HPDE6-E6E7 (cell line): Measurements from ENCODE around the gene PCBP2.
A peak's percentile ranks its signal among the peaks of the same experiment; 100 is the strongest.
"Not testable (repeated sequence)": the region's sequence is repeated elsewhere in the genome, so short reads cannot be mapped to it uniquely, and the experiment has no call there.

Source experiments
- DNase-seq: peaks from one replicate; pipeline ENCODE4 v3.0.0; 2011; ENCODE audit warnings: missing footprints; ENCODE audit errors: extremely low spot score

PCBP2 gene

GRCh38 chr12:53472056-53472582 lies 20.2 kb downstream of the PCBP2 start:
- no peak for DNase-seq

- no peak for DNase-seq
Observed at GRCh38 chr12:53474077-53474476, 22.2 kb downstream of the PCBP2 start.

DNA sequence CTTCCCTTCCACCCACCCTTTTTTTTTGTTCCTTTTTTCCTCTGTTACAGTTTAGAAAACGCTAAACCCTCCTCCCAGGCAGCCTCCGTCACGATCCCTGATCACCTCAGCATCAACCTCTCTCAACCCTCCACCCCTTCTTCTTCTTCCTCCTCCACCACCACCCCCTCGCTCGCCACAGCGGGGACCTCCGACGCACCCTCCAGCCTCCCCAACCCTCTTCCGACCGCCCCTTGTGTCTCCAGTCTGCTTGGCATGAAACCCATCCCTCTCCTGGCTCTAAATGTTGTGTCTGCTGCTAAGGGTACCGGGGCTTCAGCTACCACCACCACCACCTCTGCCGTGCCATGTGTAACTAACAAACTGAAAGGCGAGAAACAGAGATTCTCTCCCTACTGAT lies 22.9 kb downstream of the PCBP2 start:
- no peak for DNase-seq

DNA sequence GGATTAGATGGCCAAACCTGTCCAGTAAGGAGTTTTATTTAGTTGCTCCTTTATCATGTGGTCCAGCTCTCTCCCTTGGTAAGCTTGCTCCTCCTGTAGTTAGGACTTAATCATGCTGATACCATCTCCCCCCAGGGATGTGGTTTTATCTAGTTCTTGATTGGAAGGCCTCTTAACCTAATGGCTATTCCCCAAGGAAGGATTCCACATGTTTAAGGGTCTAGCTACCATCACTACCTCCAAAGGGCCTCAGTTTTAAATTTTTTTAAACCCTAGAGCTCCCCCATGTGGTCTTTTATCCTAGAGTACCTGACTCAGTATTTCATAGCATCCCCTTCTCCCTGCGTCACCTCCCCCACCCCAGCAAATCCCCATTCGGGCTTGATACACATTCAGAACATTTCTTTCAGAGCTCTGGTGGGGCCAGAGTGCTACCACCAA lies 24.9 kb downstream of the PCBP2 start:
- DNase-seq = no peak

DNA sequence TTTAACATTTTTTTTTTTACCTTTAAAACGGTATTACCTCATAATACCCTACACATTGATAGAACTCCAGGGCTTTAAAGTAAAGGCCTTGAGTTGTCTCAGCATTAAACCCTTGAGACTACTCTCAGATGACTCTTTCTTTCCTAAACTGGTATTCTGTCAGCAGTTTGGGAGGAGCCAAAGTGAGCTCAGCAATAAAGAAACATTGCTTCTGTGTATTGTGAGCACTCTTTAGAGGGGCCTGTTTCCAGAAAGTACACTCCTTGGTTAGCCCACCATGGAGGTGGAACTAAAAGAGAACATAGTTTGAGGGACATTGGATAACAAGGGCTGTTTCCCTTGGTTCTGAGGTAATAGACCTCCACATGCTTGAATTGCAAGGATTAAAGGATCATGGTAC lies 27.0 kb downstream of the PCBP2 start:
- no peak for DNase-seq

DNA sequence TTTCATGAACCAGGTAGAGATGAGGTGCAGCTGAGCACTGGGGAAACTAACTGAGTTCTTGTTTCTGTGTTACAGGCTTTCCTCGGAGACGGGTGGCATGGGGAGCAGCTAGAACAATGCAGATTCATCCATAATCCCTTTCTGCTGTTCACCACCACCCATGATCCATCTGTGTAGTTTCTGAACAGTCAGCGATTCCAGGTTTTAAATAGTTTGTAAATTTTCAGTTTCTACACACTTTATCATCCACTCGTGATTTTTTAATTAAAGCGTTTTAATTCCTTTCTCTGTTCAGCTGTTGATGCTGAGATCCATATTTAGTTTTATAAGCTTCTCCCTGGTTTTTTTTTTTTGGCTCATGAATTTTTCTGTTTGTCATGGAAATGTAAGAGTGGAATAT lies 27.4 kb downstream of the PCBP2 start:
- no peak for DNase-seq

DNA sequence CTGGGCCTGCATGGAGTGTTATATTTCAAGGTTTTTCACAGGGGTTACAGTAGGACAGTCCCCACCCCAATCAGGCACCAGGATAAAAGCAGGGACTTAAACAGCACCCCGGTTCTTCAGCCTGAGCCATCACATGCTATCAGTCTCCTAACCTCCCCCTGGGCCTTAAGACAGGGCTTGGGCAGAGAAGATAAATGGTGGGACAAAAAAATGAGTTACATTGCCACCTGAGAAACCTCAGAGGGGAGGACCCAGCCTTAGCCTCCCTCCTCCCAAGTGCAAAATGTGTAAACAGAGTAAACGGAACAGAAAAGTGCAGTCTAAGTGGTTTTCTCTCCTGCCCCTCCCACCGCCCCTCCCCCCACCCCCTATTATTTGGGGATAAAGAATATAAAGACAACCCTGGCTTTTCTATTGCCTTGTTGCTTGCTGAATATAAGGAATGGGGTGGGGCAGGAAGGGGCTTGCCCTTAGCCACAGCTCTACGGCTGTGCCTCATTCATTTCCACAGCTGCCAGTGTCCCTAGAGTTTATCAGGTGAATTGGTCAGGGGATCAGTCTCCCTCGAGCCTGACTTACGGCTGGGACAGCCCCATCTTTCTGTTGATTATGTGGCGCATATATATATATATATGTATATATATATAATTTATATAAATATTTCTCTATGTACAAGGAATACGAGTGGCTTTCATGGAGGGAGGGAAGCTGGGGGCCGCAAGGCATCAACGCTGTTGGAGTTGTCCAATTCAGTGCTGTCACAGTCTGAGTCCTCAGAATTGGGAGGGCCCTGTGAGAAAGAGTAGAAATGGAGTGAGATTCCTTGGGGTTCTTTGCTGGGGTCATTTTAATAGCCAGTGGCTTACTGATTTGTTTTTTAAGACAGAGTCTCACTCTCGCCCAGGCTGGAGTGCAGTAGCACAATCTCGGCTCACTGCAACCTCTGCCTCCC lies 28.9 kb downstream of the PCBP2 start:
- no peak for DNase-seq

DNA sequence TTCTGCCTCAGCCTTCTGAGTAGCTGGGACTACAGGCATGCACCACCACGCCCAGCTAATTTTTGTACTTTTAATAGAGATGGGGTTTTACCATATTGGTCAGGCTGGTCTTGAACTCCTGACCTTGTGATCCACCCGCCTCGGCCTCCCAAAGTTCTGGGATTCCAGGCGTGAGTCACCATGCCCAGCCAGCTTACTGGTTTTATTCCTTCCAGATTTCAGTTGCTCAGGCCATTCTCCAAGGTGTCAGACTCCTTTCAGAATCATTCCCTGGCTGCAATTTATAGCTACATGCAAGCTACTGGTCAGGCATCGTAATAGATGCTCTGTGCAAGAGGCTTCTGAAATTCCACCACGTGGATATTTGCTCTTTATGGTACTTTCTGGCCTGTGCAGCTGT lies 29.6 kb downstream of the PCBP2 start:
- not testable (repeated sequence) for DNase-seq

DNA sequence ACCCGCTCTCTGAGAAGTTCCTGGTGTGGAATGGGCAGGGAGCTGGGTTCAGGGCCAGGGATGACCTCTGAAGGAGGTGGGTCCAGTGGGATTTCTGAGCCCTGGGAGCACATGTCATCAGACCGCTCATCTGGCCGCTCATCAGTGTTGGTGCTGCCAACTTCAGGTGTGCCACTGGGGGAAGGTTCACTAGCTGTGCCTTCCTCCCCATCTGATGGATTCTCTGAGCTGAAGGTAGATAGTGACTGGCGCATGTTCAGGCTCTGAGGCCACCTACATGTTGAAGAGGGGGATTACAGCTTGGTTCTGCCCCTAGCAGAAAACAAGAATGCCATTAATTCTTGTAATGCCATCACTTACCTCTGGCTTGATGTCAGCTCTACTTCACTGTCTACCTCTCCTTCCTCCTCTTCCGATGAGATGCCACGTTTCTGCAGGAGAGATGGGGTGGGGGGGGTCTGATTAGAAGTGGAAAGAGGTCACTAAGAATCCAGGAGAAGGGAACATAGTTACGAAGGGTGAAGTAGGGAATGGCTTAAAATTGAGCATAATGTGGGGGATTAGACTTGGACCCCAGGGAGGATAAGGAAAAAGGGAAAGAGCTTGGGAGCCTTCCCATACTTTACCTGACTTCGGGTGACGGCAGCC lies 30.2 kb downstream of the PCBP2 start:
- DNase-seq = no peak

DNA sequence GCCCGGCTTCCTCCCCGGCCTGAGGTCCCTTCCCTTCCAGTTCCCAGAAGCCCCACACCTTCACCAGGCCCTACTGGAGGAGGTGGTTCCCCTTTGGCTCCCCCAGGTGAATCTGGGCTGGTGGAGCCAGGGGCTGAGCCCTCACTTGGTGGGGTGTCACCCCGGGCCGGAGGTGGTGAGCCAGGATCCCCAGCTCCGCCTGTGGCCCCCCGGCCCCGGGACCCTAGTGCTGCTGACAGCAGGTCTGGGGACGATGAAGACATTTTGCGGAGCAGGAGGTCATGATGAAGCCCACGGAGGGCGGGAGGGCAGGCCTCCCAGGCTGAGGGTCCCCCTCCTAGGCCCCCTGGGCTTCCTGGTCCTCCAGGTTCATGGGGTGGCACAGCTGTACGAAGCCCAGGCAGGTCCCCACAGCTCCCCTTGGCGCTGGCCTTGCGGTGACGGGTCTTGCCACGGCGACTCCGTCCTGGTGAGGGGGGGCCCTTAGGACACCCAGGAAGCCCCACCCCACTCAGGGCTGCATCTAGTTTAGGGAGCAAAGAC lies 30.8 kb downstream of the PCBP2 start:
- DNase-seq = no peak

GRCh38 chr12:53483225-53483978 lies 31.5 kb downstream of the PCBP2 start:
- DNase-seq = no peak

GRCh38 chr12:53483979-53484377 lies 32.1 kb downstream of the PCBP2 start:
- no peak for DNase-seq

- no peak for DNase-seq
Observed at GRCh38 chr12:53484686-53485575, 33.0 kb downstream of the PCBP2 start.

DNA sequence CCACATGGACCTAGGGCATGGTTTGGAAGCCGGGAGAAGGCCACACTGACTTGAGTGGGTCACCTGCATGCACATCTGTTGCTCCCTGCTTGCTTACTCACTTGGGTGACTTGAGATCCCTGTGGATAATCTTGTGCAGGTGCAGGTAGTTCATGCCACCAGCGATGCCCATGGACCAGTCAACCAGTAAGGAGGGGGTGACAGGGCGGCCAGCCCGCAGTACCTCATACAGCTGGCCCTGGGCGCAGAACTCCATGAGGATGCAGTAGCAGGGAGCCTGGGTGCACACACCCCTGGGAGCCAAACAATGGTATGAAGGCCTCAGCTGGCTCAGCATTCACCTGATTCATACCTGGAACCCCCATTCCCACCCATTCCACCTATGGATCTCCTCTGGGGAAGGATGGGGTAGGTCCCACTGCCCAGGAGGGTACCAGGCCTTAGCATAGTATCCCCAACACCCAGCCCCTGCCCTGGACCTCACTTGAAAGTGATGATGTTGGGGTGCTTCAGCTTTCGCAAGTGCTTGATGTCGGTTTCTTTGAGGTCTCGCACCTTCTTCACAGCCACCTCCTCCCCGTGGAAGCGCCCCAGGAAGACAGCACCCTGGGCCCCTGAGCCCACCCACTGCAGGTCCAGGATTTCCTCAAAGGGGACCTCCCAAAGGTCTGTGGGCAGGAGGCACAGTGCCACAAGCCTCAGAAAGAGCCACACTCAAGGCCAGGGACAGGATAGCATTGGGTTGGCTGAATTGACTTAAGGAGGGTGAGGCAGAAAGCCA lies 34.2 kb downstream of the PCBP2 start:
- DNase-seq = no peak

- no peak for DNase-seq
Observed at GRCh38 chr12:53486736-53487487, 35.0 kb downstream of the PCBP2 start.

DNA sequence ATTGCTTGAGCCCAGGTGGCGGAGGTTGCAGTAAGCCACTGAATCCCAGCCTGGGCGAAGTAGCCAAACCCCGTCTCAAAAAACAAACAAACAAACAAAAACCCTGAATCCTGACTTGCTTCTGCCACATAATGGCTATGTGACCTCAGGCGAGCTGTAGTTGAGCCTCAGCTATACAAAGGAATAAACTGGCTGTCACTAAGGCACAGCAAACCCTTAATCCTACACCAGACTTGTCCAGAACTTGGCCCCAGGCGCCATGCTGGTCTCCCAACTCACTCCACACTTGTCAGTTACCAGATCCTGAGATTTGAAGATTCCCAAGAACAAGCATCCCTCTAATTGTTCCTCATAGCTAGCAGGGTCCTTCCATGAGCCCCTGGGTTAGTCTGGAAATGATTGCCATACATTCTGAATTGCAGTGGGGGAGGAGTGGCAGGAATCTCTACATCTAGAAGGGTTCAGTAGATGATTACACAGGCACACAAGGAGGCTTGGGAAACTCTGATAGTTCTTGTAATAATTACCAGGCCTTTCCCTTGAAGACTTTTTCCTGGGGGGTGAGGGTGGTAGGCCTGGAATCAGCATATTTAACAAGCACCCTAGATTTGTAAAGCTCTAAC lies 37.5 kb downstream of the PCBP2 start:
- no peak for DNase-seq

GRCh38 chr12:53492188-53492587 lies 40.3 kb downstream of the PCBP2 start:
- no peak for DNase-seq

DNA sequence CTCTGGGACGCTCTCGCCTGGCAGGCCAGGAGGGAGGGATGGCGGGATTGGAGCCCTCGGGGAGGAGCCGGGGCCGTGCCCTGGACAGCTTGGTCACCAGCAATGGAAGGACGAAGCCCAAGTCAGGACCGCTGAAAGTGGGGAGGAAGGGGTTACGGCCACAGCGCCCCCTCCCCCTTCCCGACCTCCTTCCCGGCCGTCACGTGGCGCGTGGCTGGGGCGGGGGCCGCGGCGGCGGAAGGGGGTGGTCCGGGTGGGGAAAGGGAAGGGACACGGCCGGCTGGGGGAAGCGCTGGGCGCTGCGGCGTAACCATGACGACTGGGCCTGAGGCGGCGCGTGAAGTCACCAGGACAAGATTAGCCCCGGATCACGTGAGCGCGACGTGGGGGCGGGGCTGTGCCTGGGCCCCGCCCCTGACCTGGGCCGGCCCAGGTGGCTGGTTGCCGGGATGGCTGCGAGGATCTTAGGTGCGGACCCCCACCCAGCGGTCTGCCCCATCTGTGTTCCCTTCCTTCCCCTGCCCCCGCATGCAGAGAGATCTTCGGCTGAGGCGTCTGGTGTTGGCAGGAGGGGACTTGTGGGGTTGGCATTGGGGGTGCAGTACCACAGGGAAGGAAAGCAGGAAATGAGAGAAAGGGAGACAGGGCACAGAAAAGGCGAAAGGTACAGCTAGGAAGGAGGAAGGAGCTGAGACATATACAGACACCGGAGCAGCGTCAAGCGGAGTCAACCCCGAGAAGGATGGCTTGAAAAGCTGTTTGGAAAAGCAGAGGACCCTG lies 41.1 kb downstream of the PCBP2 start:
- DNase-seq = peak; percentile 68
